SK-N-SH (cell line): ENCODE data around the gene ETHE1. TPM values are rescaled to one million over a fixed set of nuclear protein-coding genes. Genes with fewer than 3 reads are reported as not detected.

Source experiments
- CTCF ChIA-PET: fragments of 300-600, 350-600 bp; formaldehyde crosslinking; extraction: SDS; loops from one replicate; lab custom pipeline; 2021; lab: Yijun Ruan, JAX
- POLR2A ChIA-PET: fragments of 350-600 bp; sonication (Branson Sonifier 250); formaldehyde crosslinking; extraction: SDS; loops from one replicate; lab custom pipeline; 2020; ENCODE audit warnings: antibody characterized with exemption, inconsistent platforms; lab: Yijun Ruan, JAX
- DNase-seq: peaks from one replicate; pipeline ENCODE4 v3.0.0; 2012
- H2AFZ ChIP-seq: fragments of 200-600 bp; sonication (generic); 2 replicates; pipeline ENCODE4 v1.8.1; 2016; ENCODE audit warnings: antibody characterized with exemption, mild to moderate bottlenecking, low read depth
- H3F3A ChIP-seq: fragments of 200-600 bp; sonication (generic); replicated peaks from 2 replicates; pipeline ENCODE3; 2016; ENCODE audit warnings: antibody characterized with exemption, mild to moderate bottlenecking; ENCODE audit not compliant: insufficient read depth
- H3K27ac ChIP-seq, 2 experiments: fragments of 200-500 bp in 1 of 2; fragments of 200-600 bp in 1 of 2; sonication (Bioruptor generic) in 1 of 2; sonication (generic), shearing (Covaris generic) in 1 of 2; 2 replicates each; pipeline versions ENCODE4 v1.5.1 to v1.6.1; 2014 to 2016; ENCODE audit warnings: low read depth in 2 of 2, inconsistent platforms in 1 of 2, low read length in 1 of 2, mild to moderate bottlenecking in 1 of 2, mixed read lengths in 1 of 2
- H3K27me3 ChIP-seq: fragments of 200-600 bp; sonication (generic), shearing (Covaris generic); 2 replicates; pipeline ENCODE4 v1.6.1; 2016; ENCODE audit warnings: mixed run types; ENCODE audit not compliant: insufficient read depth
- H3K36me3 ChIP-seq, 2 experiments: fragments of 200-500 bp in 1 of 2; fragments of 200-600 bp in 1 of 2; sonication (Bioruptor generic) in 1 of 2; sonication (generic) in 1 of 2; replicated peaks in 1 of 2; 2 replicates each; pipeline versions ENCODE3 to v1.5.1; 2014 to 2016; ENCODE audit warnings: low read length in 1 of 2, mild to moderate bottlenecking in 1 of 2; ENCODE audit not compliant: insufficient read depth in 2 of 2, control insufficient read depth in 1 of 2
- H3K4me1 ChIP-seq, 2 experiments: fragments of 200-500 bp in 1 of 2; fragments of 200-600 bp in 1 of 2; sonication (Bioruptor generic) in 1 of 2; sonication (generic), shearing (Covaris generic) in 1 of 2; 2 replicates each; pipeline versions ENCODE4 v1.5.1 to v1.6.1; 2014 to 2016; ENCODE audit warnings: low read depth in 1 of 2, low read length in 1 of 2, mixed run types in 1 of 2; ENCODE audit not compliant: insufficient read depth in 2 of 2, control insufficient read depth in 1 of 2
- H3K4me2 ChIP-seq: fragments of 200-600 bp; sonication (generic), shearing (Covaris generic); 2 replicates; pipeline ENCODE4 v1.6.1; 2017; ENCODE audit warnings: mixed run types
- H3K4me3 ChIP-seq, 2 experiments: fragments of 200-500 bp in 1 of 2; fragments of 200-600 bp in 1 of 2; sonication (Bioruptor generic) in 1 of 2; sonication (generic), shearing (Covaris generic) in 1 of 2; 2 replicates each; pipeline versions ENCODE4 v1.5.1 to v1.8.1; 2014 to 2016; ENCODE audit warnings: low read depth in 2 of 2, inconsistent platforms in 1 of 2, low read length in 1 of 2, mild to moderate bottlenecking in 1 of 2, mixed read lengths in 1 of 2, moderate library complexity in 1 of 2
- H3K79me2 ChIP-seq: fragments of 200-600 bp; sonication (generic); 2 replicates; pipeline ENCODE4 v1.8.1; 2017; ENCODE audit warnings: mild to moderate bottlenecking; ENCODE audit not compliant: insufficient read depth
- H3K9ac ChIP-seq: fragments of 200-600 bp; sonication (generic); 2 replicates; pipeline ENCODE4 v1.6.1; 2017; ENCODE audit warnings: mixed run types
- H3K9me2 ChIP-seq: fragments of 200-600 bp; sonication (generic); 2 replicates; pipeline ENCODE4 v1.6.1; 2017; ENCODE audit warnings: mixed run types
- H3K9me3 ChIP-seq: fragments of 200-600 bp; sonication (generic); 2 replicates; pipeline ENCODE4 v1.6.1; 2017; ENCODE audit warnings: mixed run types, mild to moderate bottlenecking, moderate library complexity
- H4K20me1 ChIP-seq: fragments of 200-600 bp; sonication (generic); 2 replicates; pipeline ENCODE4 v1.6.1; 2017; ENCODE audit warnings: mild to moderate bottlenecking, mixed run types; ENCODE audit not compliant: insufficient read depth
- EZH2phosphoT487 ChIP-seq: fragments of 200-600 bp; sonication (generic); IDR thresholded peaks from 2 replicates; pipeline ENCODE4 v1.6.1; 2017; ENCODE audit warnings: low read depth, mixed run types, mild to moderate bottlenecking, antibody characterized with exemption, moderate library complexity, borderline replicate concordance
- NRF1 ChIP-seq: IDR thresholded peaks from 2 replicates; pipeline ENCODE4 v1.6.1; 2012; ENCODE audit warnings: low read depth, mild to moderate bottlenecking, low read length
- POLR2AphosphoS5 ChIP-seq: IDR thresholded peaks from 2 replicates; pipeline ENCODE4 v1.6.1; 2012; ENCODE audit warnings: low read depth, low read length
- RCOR1 ChIP-seq: fragments of 150-350 bp; IDR thresholded peaks from 2 replicates; pipeline ENCODE4 v1.6.1; 2017; ENCODE audit warnings: antibody characterized with exemption, low read length
- RFX5 ChIP-seq: IDR thresholded peaks from 2 replicates; pipeline ENCODE4 v1.6.1; 2012; ENCODE audit warnings: mild to moderate bottlenecking, improper control_type of control experiment, low read length
- TAF1 ChIP-seq: IDR thresholded peaks from 2 replicates; pipeline ENCODE4 v1.6.1; 2012; ENCODE audit warnings: low read depth, mild to moderate bottlenecking, low read length, moderate library complexity, borderline replicate concordance
- YY1 ChIP-seq: IDR thresholded peaks from 2 replicates; pipeline ENCODE4 v1.4.0; 2012; ENCODE audit warnings: low read depth, mild to moderate bottlenecking
- WGBS: methylation state at CpG from one replicate; pipeline ENCODE4 v1.1.6; 2017; ENCODE audit warnings: low lambda C conversion rate; 5-methylcytosine and 5-hydroxymethylcytosine counted together
- polyA plus RNA-seq, 3 experiments: library from polyadenylated mRNA; depleted of rRNA; stranded (reverse); fragments of >200 nt; gene quantifications; 2 replicates each; pipeline ENCODE4 v1.2.3, GENCODE V29; 2012
- TF ChIP-seq, protein P1 (sequence below): IDR thresholded peaks from 2 replicates; pipeline ENCODE4 v1.4.0; 2012; ENCODE audit warnings: low read depth, borderline replicate concordance
- TF ChIP-seq, protein P2 (sequence below): IDR thresholded peaks from 2 replicates; pipeline ENCODE4 v1.4.0; 2012; ENCODE audit warnings: low read depth
- TF ChIP-seq, protein P3 (sequence below): fragments of 150-350 bp; IDR thresholded peaks from 2 replicates; pipeline ENCODE4 v1.6.1; 2016; ENCODE audit warnings: mild to moderate bottlenecking, low read depth, low read length

ETHE1 gene
- polyA plus RNA-seq, 1 of the 3 experiments (the other 2 are of a cell fraction): 86.2 TPM

DNA sequence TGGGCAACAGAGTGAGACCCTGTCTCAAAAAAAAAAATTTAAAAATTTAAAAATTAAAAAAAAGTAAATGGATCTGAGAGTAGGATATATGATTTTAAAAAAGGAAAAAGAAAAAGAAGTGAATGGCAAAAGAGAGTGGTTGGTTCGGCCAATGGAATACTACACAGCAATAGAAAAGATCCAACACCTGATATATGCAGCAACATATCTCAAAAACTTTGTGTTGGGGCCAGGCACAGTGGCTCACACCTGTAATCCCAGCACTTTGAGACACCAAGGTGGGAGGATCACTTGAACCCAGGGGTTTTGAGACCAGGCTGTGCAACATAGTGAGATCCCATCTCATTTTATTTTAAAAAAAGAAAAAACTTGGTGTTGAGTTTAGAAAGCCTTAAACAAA, 60.2 kb downstream of the ETHE1 start:
- WGBS: 89% methylated on average over 1 of the region's 1 CpG
- Histone ChIP-seq H3K9me3 (no peaks in the 10 kb centered on the region), H3K9ac (no peak overlapping the region), H3K79me2 (no peaks in the 10 kb centered on the region), H3K9me2 (no peaks in the 10 kb centered on the region), H3K27ac (no peak overlapping the region), H3K36me3 (no peaks in the 10 kb centered on the region), H3F3A (peaks cover 8% of the 10 kb centered on the region), H3K4me2 (no peak overlapping the region), H3K4me1 (peaks cover 0 to 10% of the 10 kb centered on the region in 2 experiments; a peak in 1 of 4 replicates), H3K27me3 (no peaks in the 10 kb centered on the region)
- ChIA-PET POLR2A (no interaction called here), CTCF (interaction anchor here (1.7 to 2.5 kb wide), 4 partner anchors 20 to 53 kb away, joined by 4 to 14 read pairs (median 10); no protein-coding TSS in a partner anchor)
- DNase-seq: no peak
- TF ChIP-seq, protein P1, sequence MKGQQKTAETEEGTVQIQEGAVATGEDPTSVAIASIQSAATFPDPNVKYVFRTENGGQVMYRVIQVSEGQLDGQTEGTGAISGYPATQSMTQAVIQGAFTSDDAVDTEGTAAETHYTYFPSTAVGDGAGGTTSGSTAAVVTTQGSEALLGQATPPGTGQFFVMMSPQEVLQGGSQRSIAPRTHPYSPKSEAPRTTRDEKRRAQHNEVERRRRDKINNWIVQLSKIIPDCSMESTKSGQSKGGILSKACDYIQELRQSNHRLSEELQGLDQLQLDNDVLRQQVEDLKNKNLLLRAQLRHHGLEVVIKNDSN: no peak
- TF ChIP-seq RCOR1 (no peak), YY1 (no peak), RFX5 (no peak), TAF1 (no peak), POLR2AphosphoS5 (no peak), EZH2phosphoT487 (no peak)
- TF ChIP-seq, protein P2, sequence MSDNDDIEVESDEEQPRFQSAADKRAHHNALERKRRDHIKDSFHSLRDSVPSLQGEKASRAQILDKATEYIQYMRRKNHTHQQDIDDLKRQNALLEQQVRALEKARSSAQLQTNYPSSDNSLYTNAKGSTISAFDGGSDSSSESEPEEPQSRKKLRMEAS: no peak
- TF ChIP-seq, protein P3, sequence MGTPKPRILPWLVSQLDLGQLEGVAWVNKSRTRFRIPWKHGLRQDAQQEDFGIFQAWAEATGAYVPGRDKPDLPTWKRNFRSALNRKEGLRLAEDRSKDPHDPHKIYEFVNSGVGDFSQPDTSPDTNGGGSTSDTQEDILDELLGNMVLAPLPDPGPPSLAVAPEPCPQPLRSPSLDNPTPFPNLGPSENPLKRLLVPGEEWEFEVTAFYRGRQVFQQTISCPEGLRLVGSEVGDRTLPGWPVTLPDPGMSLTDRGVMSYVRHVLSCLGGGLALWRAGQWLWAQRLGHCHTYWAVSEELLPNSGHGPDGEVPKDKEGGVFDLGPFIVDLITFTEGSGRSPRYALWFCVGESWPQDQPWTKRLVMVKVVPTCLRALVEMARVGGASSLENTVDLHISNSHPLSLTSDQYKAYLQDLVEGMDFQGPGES: no peak
- TF ChIP-seq, all 33 proteins: peak for 0
- Histone ChIP-seq H4K20me1 (no peaks in the 10 kb centered on the region), H3K4me3 (no peak overlapping the region), H2AFZ (no peak overlapping the region)

DNA sequence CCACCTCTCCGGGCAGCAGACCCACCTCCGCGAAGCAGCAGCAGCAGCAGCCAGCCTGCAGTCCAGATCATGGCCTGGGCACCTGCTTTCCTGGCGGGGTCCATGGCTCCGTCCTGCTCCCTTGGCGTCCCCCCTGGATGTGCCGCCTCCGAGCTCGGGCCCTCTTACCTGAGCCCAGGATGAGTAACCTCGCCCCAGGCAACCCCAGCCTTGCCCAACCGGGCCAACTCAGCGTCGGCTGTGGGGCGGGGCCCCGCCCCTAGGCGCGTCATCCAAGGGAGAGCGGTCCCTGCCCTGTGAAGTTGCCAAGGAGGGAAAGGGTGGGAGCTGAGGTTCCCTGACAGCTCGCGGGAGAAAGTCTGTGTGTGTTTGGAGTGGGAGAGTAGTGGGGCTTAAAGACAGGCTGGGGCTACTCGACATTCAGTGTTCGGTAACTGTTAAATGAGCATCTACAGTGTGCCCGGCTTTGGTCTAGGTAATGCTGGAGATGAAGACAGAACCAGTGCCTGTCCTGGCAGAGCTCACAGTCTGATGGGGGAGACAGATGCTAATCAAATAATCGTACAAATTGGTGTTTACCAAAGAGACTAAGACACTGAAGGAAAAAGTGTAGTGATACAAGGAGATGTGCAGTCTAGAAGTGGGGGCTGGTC, 61.4 kb downstream of the ETHE1 start, which contains the start of gene LYPD3:
Gene LYPD3, minus strand, starts transcription at position 141 of the 653 bp plus-strand sequence. Its CDS starts 37 bp downstream, at position 104.
- POLR2A ChIA-PET: interaction anchor here (0.7 kb wide), 1 partner anchor 52 kb away, joined by 3 read pairs; no protein-coding TSS in a partner anchor

More for the DNA sequence above, 61.4 kb downstream of the ETHE1 start, which contains the start of gene LYPD3:
- H4K20me1 ChIP-seq: no peaks in the 10 kb centered on the region
- DNase-seq: no peak
- peaks cover 0 to 10% of the 10 kb centered on the region in 2 experiments; a peak in 1 of 4 replicates for H3K4me1 ChIP-seq
- H3K4me3 ChIP-seq: peak within 1 kb of the TSS; percentile 65 to 88
- peak within 1 kb of the TSS; percentile 97 for H2AFZ ChIP-seq
- H3K27ac ChIP-seq: peak within 1 kb of the TSS in 1 of 2 experiments; percentile 61; a peak in 1 of 4 replicates
- H3F3A ChIP-seq: peaks cover 8% of the 10 kb centered on the region
- H3K79me2 ChIP-seq: no peaks in the 10 kb centered on the region
- 58% methylated on average over 15 of the region's 24 CpGs for WGBS
- H3K9me2 ChIP-seq: no peaks in the 10 kb centered on the region
- H3K9ac ChIP-seq: peak within 1 kb of the TSS; percentile 21; the same call in 1 of the 2 replicates
- CTCF ChIA-PET: interaction anchor here (0.6 to 3.0 kb wide), 5 partner anchors 9 to 311 kb away, joined by 4 to 16 read pairs (median 10); no protein-coding TSS in a partner anchor
- TF ChIP-seq EZH2phosphoT487 (no peak), NRF1 (no peak)
- TF ChIP-seq, protein P3: no peak
- peak within 1 kb of the TSS; percentile 90 for H3K4me2 ChIP-seq
- H3K36me3 ChIP-seq: no peaks in the 10 kb centered on the region
- no peaks in the 10 kb centered on the region for H3K27me3 ChIP-seq
- H3K9me3 ChIP-seq: no peaks in the 10 kb centered on the region
